Panc1 (cell line): ENCODE data around the gene HOXA13. TPM values are rescaled to one million over a fixed set of nuclear protein-coding genes. Genes with fewer than 3 reads are reported as not detected.
A peak's percentile ranks its signal among the peaks of the same experiment; 100 is the strongest.

Experiments used
- ATAC-seq: fragments of 200-7000 bp; cut with Tn5 transposase; 2 replicates; pipeline ENCODE4 v1.9.1; 2020; ENCODE audit warnings: mild to moderate bottlenecking, moderate library complexity
- BruUV-seq: library from RNA; stranded (reverse); fragments of 400-500 nt; replicated peaks from 2 replicates; lab custom pipeline; 2021; lab: Mats Ljungman, UMichigan
- CTCF ChIA-PET: fragments of 300-600 bp; sonication (Branson Sonifier 250); formaldehyde crosslinking; loops from one replicate; lab custom pipeline; 2022; ENCODE audit warnings: antibody characterized with exemption; lab: Charles Lee
- POLR2A ChIA-PET: fragments of 300-600 bp; sonication (Branson Sonifier 250); formaldehyde crosslinking; loops from one replicate; lab custom pipeline; 2022; ENCODE audit warnings: antibody characterized with exemption; lab: Charles Lee
- DNase-seq: peaks from one replicate; pipeline ENCODE4 v3.0.0-alpha.2; 2010; ENCODE audit warnings: low read depth, low spot score
- H3K27ac ChIP-seq: 2 replicates; pipeline ENCODE4 v1.5.1; 2011; ENCODE audit warnings: mild to moderate bottlenecking, low read length, inconsistent platforms
- H3K27me3 ChIP-seq: fragments of 200-500 bp; sonication (Bioruptor generic); 2 replicates; pipeline ENCODE4 v1.6.0; 2014; ENCODE audit warnings: low read length, inconsistent platforms; ENCODE audit not compliant: control insufficient read depth, insufficient read depth
- H3K36me3 ChIP-seq: fragments of 200-500 bp; sonication (Bioruptor generic); 2 replicates; pipeline ENCODE4 v1.5.1; 2014; ENCODE audit warnings: inconsistent platforms, mild to moderate bottlenecking, low read length, moderate library complexity; ENCODE audit not compliant: control insufficient read depth, insufficient read depth
- H3K4me1 ChIP-seq: 2 replicates; pipeline ENCODE4 v1.5.1; 2011; ENCODE audit warnings: inconsistent platforms, mild to moderate bottlenecking, low read length, moderate library complexity; ENCODE audit not compliant: control insufficient read depth, insufficient read depth
- H3K4me3 ChIP-seq, 2 experiments: 2 replicates each; pipeline ENCODE4 v1.5.1; 2011 to 2012; ENCODE audit warnings: low read depth in 2 of 2, low read length in 2 of 2, mild to moderate bottlenecking in 2 of 2, inconsistent platforms in 1 of 2, moderate library complexity in 1 of 2
- H3K9me3 ChIP-seq: fragments of 200-500 bp; sonication (Bioruptor generic); 2 replicates; pipeline ENCODE4 v1.5.1; 2014; ENCODE audit warnings: low read depth, mild to moderate bottlenecking, inconsistent platforms, low read length, moderate library complexity; ENCODE audit not compliant: control insufficient read depth, insufficient read depth
- CTCF ChIP-seq: fragments of 450-650 bp; IDR thresholded peaks from 2 replicates; pipeline ENCODE4 v1.5.1; 2017; ENCODE audit warnings: mild to moderate bottlenecking
- POLR2AphosphoS5 ChIP-seq: IDR thresholded peaks from 2 replicates; pipeline ENCODE4 v1.6.1; 2012; ENCODE audit warnings: mild to moderate bottlenecking, low read depth, low read length, moderate library complexity
- REST ChIP-seq, 2 experiments: IDR thresholded peaks; 2 replicates each; pipeline ENCODE4 v1.6.1; 2011 to 2012; ENCODE audit warnings: low read depth in 2 of 2, control low read depth in 1 of 2, low read length in 1 of 2, mild to moderate bottlenecking in 1 of 2, moderate library complexity in 1 of 2; ENCODE audit not compliant: insufficient read depth in 1 of 2
- SIN3A ChIP-seq: IDR thresholded peaks from 2 replicates; pipeline ENCODE4 v1.6.1; 2012; ENCODE audit warnings: low read depth, mild to moderate bottlenecking, low read length, moderate library complexity, borderline replicate concordance; ENCODE audit not compliant: insufficient read depth
- TCF7L2 ChIP-seq: IDR thresholded peaks from 2 replicates; pipeline ENCODE4 v1.6.1; 2011; ENCODE audit warnings: mild to moderate bottlenecking, low read depth, low read length, inconsistent platforms
- in situ Hi-C: cut with HindIII; loops from 2 replicates; pipeline ENCODE4 v1.10.0; 2016; ENCODE audit warnings: low sequenced_read_pairs, low pct_unique_long_range_greater_than_20kb
- intact Hi-C: fragments of 100-400 bp; cut with micrococcal nuclease; formaldehyde crosslinking; loops from one replicate; pipeline ENCODE4 v1.10.0; 2022; ENCODE audit not compliant: unreplicated experiment
- total RNA-seq: library from RNA; stranded (reverse); gene quantifications from one replicate; pipeline ENCODE4 v1.2.1, GENCODE V29; 2021; ENCODE audit not compliant: unreplicated experiment

Gene HOXA13
- total RNA-seq, 1 experiment from 2014 or later: 1.2 TPM

GRCh38 chr7:27160145-27160545 is 39.7 kb downstream of the HOXA13 start:
- POLR2A ChIA-PET: interaction anchor here (0.6 kb wide), 1 partner anchor 168 kb away, joined by 5 read pairs; no protein-coding TSS in a partner anchor

More at GRCh38 chr7:27160145-27160545, 39.7 kb downstream of the HOXA13 start:
- Histone ChIP-seq H3K36me3 (no peaks in the 10 kb centered on the region; the same call in 1 of the 2 replicates), H3K9me3 (no peaks in the 10 kb centered on the region), H3K4me3 (peak overlapping the region; percentile 71 to 80), H3K4me1 (no peaks in the 10 kb centered on the region), H3K27me3 (no peaks in the 10 kb centered on the region), H3K27ac (peak overlapping the region; percentile 81)
- intact Hi-C loops: loop anchor here (2.0 to 5.0 kb wide), 2 partner anchors 477 to 783 kb away; no protein-coding TSS in a partner anchor
- BruUV-seq: no TSS peak
- ATAC-seq: peak; percentile 2
- in situ Hi-C loops: no loop called here
- no peak for TF ChIP-seq CTCF
- no peak for TF ChIP-seq POLR2AphosphoS5
- no peak for TF ChIP-seq TCF7L2
- TF ChIP-seq REST (IDR thresholded peaks at IDR 0.05; ENCODE audit: insufficient read depth in 1 of 2, low read depth in 2 of 2, low read length in 1 of 2): no peak
- no peak for TF ChIP-seq SIN3A
- CTCF ChIA-PET: interaction anchor here (0.5 to 2.5 kb wide), 6 partner anchors 10 to 837 kb away, joined by 3 to 24 read pairs (median 4); no protein-coding TSS in a partner anchor
- DNase-seq: no peak
